SU-DHL-6 (cell line): ENCODE data around the gene ITPR3.

Experiments used
- EZH2phosphoT487 ChIP-seq: fragments of 200-600 bp; sonication (generic), shearing (Covaris generic); conservative IDR thresholded peaks from 2 replicates; pipeline ENCODE4 v1.6.1; 2018; ENCODE audit warnings: mild to moderate bottlenecking, antibody characterized with exemption, low read length, moderate library complexity, mixed read lengths
- TF ChIP-seq, protein P1 (sequence below): fragments of 200-600 bp; sonication (generic); IDR thresholded peaks from one replicate; pipeline ENCODE4 v1.5.1; 2017; ENCODE audit warnings: antibody characterized with exemption, mild to moderate bottlenecking, low read length, moderate library complexity; ENCODE audit not compliant: insufficient read depth, poor library complexity, severe bottlenecking

DNA sequence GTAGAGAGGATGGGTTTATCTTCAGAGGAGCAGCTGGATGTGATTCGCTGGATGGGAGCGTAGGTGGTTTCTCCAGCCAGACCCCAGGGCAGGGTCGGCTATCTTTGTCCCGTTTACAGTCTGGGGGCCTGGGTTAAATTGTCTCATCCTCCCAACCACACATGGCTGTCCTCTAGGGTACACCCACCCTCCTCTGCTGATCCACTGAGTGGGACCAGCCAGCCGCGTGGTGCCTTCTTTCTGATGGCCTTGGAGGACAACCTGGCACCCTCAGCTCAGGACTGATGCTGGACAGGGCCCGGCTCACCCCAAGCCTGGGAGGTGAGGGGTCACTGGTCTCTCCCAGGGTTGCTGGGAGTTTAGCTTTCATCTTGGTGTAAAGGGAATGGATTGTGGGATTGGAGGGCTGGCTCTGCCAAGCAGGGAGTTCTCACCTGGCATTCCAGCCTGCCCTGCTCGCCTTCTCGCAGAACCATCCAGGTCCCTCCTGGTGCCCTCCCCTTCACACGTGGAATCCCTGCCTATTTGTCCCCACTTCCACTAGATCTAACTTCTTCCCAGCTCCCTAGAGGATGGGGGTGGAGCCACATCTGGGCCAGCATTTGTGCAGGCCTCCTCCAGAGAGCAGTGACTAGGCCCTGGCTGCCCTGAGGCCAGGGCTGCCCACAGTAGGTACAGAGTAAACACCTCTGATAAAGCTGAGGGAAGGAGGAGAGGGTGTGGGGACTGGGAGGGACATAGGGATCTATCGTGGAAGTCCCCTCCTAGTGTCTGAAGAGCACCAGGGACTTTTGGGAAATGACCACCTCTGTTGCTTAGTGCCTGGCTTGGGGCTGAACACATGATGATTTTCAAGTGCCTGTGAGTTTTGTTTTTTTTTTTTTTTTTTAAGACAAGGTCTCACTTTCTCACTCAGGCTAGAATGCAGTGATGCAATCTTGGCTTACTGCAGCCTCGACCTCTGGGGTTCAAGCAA lies 1.6 kb downstream of the ITPR3 start:
- TF ChIP-seq, protein P1, sequence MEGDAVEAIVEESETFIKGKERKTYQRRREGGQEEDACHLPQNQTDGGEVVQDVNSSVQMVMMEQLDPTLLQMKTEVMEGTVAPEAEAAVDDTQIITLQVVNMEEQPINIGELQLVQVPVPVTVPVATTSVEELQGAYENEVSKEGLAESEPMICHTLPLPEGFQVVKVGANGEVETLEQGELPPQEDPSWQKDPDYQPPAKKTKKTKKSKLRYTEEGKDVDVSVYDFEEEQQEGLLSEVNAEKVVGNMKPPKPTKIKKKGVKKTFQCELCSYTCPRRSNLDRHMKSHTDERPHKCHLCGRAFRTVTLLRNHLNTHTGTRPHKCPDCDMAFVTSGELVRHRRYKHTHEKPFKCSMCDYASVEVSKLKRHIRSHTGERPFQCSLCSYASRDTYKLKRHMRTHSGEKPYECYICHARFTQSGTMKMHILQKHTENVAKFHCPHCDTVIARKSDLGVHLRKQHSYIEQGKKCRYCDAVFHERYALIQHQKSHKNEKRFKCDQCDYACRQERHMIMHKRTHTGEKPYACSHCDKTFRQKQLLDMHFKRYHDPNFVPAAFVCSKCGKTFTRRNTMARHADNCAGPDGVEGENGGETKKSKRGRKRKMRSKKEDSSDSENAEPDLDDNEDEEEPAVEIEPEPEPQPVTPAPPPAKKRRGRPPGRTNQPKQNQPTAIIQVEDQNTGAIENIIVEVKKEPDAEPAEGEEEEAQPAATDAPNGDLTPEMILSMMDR: no peak
- no peak for TF ChIP-seq EZH2phosphoT487
